Endodermal cell (in vitro differentiated cells): Measurements from ENCODE around the gene TAS2R50. TPM values are rescaled to one million over a fixed set of nuclear protein-coding genes. Genes with fewer than 3 reads are reported as not detected.

ENCODE experiments used
- DNase-seq: peaks from one replicate; pipeline ENCODE4 v3.0.0-alpha.2; 2017
- H3K27ac ChIP-seq: 2 replicates; pipeline ENCODE4 v1.5.1; 2013; ENCODE audit warnings: mild to moderate bottlenecking, low read depth, low read length, moderate library complexity
- H3K27me3 ChIP-seq: 2 replicates; pipeline ENCODE4 v1.6.1; 2013; ENCODE audit warnings: mild to moderate bottlenecking, low read length, moderate library complexity; ENCODE audit not compliant: insufficient read depth, control insufficient read depth, poor library complexity, severe bottlenecking
- H3K36me3 ChIP-seq: 2 replicates; pipeline ENCODE4 v1.7.0; 2013; ENCODE audit warnings: mild to moderate bottlenecking, low read length, moderate library complexity; ENCODE audit not compliant: control insufficient read depth, insufficient read depth
- H3K4me1 ChIP-seq: one replicate; pipeline ENCODE4 v1.7.0; 2013; ENCODE audit warnings: low read length; ENCODE audit not compliant: control insufficient read depth, insufficient read depth
- H3K4me3 ChIP-seq: 2 replicates; pipeline ENCODE4 v1.5.1; 2013; ENCODE audit warnings: mild to moderate bottlenecking, low read length, moderate library complexity
- H3K9ac ChIP-seq: 2 replicates; pipeline ENCODE4 v1.6.1; 2013; ENCODE audit warnings: mild to moderate bottlenecking, low read length, moderate library complexity; ENCODE audit not compliant: poor library complexity, severe bottlenecking; ENCODE audit errors: extremely low read depth
- H3K9me3 ChIP-seq: 2 replicates; pipeline ENCODE4 v1.6.1; 2013; ENCODE audit warnings: mild to moderate bottlenecking, low read length, moderate library complexity; ENCODE audit not compliant: control insufficient read depth
- H3K27ac Mint-ChIP-seq: 2 replicates; pipeline ENCODE4 v1.8.0; 2020; ENCODE audit warnings: mixed read lengths
- H3K27me3 Mint-ChIP-seq: 2 replicates; pipeline ENCODE4 v1.8.0; 2021; ENCODE audit warnings: mild to moderate bottlenecking, mixed read lengths; ENCODE audit not compliant: insufficient read depth
- H3K36me3 Mint-ChIP-seq: 2 replicates; pipeline ENCODE4 v1.8.0; 2020; ENCODE audit warnings: low read depth, mixed read lengths
- H3K4me1 Mint-ChIP-seq: 2 replicates; pipeline ENCODE4 v1.8.0; 2020; ENCODE audit warnings: mixed read lengths
- H3K4me3 Mint-ChIP-seq: 2 replicates; pipeline ENCODE4 v1.8.0; 2020; ENCODE audit warnings: mild to moderate bottlenecking, moderate library complexity, mixed read lengths
- H3K9me3 Mint-ChIP-seq: 2 replicates; pipeline ENCODE4 v1.8.0; 2020; ENCODE audit warnings: mild to moderate bottlenecking, mixed read lengths
- CTCF ChIP-seq: fragments of 200-600 bp; sonication (generic); conservative IDR thresholded peaks from 2 replicates; pipeline ENCODE4 v1.5.0; 2021; ENCODE audit warnings: antibody characterized with exemption, mild to moderate bottlenecking
- WGBS, 2 experiments: methylation state at CpG; one replicate each; pipeline versions ENCODE4 v1.1.5 to v1.1.7; 2013; ENCODE audit warnings: missing lambda C conversion rate in 2 of 2, mixed read lengths in 1 of 2; ENCODE audit not compliant: insufficient coverage in 1 of 2, insufficient read length in 1 of 2; 5-methylcytosine and 5-hydroxymethylcytosine counted together
- total RNA-seq, 2 donors: library from RNA; stranded (reverse); fragmentation: NEBNext Ultra II Directional in 1 of 2; extraction: Animal tissue kit (Norgen Biotek cat#: 25700) in 1 of 2; gene quantifications; 2 replicates in 1 of 2; 3 replicates in 1 of 2; pipeline ENCODE4 v1.2.1, GENCODE V29; 2021

Gene TAS2R50
- total RNA-seq, 2 donors from 2014 or later, result 1.1 to 5.0 TPM

- H3K36me3 ChIP-seq, result no peaks in the 10 kb centered on the region
- no peak overlapping the region for H3K9ac ChIP-seq
- Mint-ChIP-seq H3K27ac (no peak overlapping the region), H3K27me3 (no peaks in the 10 kb centered on the region), H3K9me3 (peaks cover 20% of the 10 kb centered on the region), H3K4me3 (no peak overlapping the region), H3K36me3 (peaks cover 34% of the 10 kb centered on the region), H3K4me1 (peaks cover 6% of the 10 kb centered on the region)
- TF ChIP-seq CTCF, result no peak
- no peak overlapping the region for H3K27ac ChIP-seq
- WGBS, 2 experiments, result 82% methylated on average over 4 of the region's 4 CpGs; no CpG with 5 or more reads in 1 of the 2 experiments
- no peaks in the 10 kb centered on the region for H3K9me3 ChIP-seq
- H3K4me3 ChIP-seq, result no peak overlapping the region
- H3K4me1 ChIP-seq, result no peaks in the 10 kb centered on the region
- DNase-seq, result no peak
- no peaks in the 10 kb centered on the region for H3K27me3 ChIP-seq
Measured at GRCh38 chr12:10960211-10960610, 26.5 kb downstream of the TAS2R50 start.

- no peak for TF ChIP-seq CTCF
- Histone ChIP-seq H3K9me3 (no peaks in the 10 kb centered on the region), H3K9ac (no peak overlapping the region), H3K4me1 (no peaks in the 10 kb centered on the region), H3K27me3 (no peaks in the 10 kb centered on the region), H3K36me3 (no peaks in the 10 kb centered on the region), H3K4me3 (no peak overlapping the region), H3K27ac (no peak overlapping the region)
- Mint-ChIP-seq H3K4me3 (no peak overlapping the region), H3K4me1 (peaks cover 6% of the 10 kb centered on the region), H3K27me3 (no peaks in the 10 kb centered on the region), H3K27ac (no peak overlapping the region), H3K9me3 (peaks cover 24% of the 10 kb centered on the region), H3K36me3 (peaks cover 37% of the 10 kb centered on the region)
- no peak for DNase-seq
- 75 to 94% methylated on average over 2 of the region's 2 CpGs for whole genome bisulfite sequencing, 2 experiments
Measured at GRCh38 chr12:10959804-10960203, 26.9 kb downstream of the TAS2R50 start.

GRCh38 chr12:10957741-10958140, 29.0 kb downstream of the TAS2R50 start:
- Mint-ChIP-seq H3K27me3 (no peaks in the 10 kb centered on the region), H3K36me3 (peaks cover 38% of the 10 kb centered on the region), H3K4me1 (peaks cover 5% of the 10 kb centered on the region), H3K9me3 (peaks cover 28% of the 10 kb centered on the region), H3K4me3 (no peak overlapping the region), H3K27ac (no peak overlapping the region)
- H3K9ac ChIP-seq, result no peak overlapping the region
- no peaks in the 10 kb centered on the region for H3K27me3 ChIP-seq
- H3K4me1 ChIP-seq, result no peaks in the 10 kb centered on the region
- DNase-seq, result no peak
- H3K4me3 ChIP-seq, result no peak overlapping the region
- no peaks in the 10 kb centered on the region for H3K9me3 ChIP-seq
- no peak for TF ChIP-seq CTCF
- no peak overlapping the region for H3K27ac ChIP-seq
- no peaks in the 10 kb centered on the region for H3K36me3 ChIP-seq
